Neutrophil (primary cell): ENCODE results near the gene SPAG6.

Experiments
- H3K27ac ChIP-seq: fragments of 200-600 bp; sonication (generic); 2 replicates; pipeline ENCODE4 v1.5.1; 2016; ENCODE audit warnings: mild to moderate bottlenecking, moderate library complexity
- H3K27me3 ChIP-seq: fragments of 200-600 bp; sonication (generic); 2 replicates; pipeline ENCODE4 v1.6.0; 2016; ENCODE audit warnings: mild to moderate bottlenecking
- H3K36me3 ChIP-seq: fragments of 200-600 bp; sonication (generic); 2 replicates; pipeline ENCODE4 v1.5.1; 2017
- H3K4me1 ChIP-seq, 2 experiments: fragments of 200-600 bp in 1 of 2; sonication (generic) in 1 of 2; 1 replicate in 1 of 2; 2 replicates in 1 of 2; pipeline versions ENCODE4 v1.5.1 to v1.6.1; 2013 to 2016; ENCODE audit warnings: low read depth in 1 of 2, low read length in 1 of 2, mild to moderate bottlenecking in 1 of 2, moderate library complexity in 1 of 2; ENCODE audit not compliant: control insufficient read depth in 1 of 2, insufficient read depth in 1 of 2
- H3K4me3 ChIP-seq, 2 experiments: fragments of 200-600 bp in 1 of 2; sonication (generic) in 1 of 2; 1 replicate in 1 of 2; 2 replicates in 1 of 2; pipeline ENCODE4 v1.5.1; 2013 to 2016; ENCODE audit warnings: low read depth in 1 of 2, low read length in 1 of 2, mild to moderate bottlenecking in 1 of 2, moderate library complexity in 1 of 2
- H3K9me3 ChIP-seq: fragments of 200-600 bp; sonication (generic); 2 replicates; pipeline ENCODE4 v1.5.1; 2016
- TF ChIP-seq, protein P1 (sequence below): fragments of 200-600 bp; sonication (generic); IDR thresholded peaks from 2 replicates; pipeline ENCODE4 v1.5.1; 2016; ENCODE audit warnings: antibody characterized with exemption

Gene SPAG6

DNA sequence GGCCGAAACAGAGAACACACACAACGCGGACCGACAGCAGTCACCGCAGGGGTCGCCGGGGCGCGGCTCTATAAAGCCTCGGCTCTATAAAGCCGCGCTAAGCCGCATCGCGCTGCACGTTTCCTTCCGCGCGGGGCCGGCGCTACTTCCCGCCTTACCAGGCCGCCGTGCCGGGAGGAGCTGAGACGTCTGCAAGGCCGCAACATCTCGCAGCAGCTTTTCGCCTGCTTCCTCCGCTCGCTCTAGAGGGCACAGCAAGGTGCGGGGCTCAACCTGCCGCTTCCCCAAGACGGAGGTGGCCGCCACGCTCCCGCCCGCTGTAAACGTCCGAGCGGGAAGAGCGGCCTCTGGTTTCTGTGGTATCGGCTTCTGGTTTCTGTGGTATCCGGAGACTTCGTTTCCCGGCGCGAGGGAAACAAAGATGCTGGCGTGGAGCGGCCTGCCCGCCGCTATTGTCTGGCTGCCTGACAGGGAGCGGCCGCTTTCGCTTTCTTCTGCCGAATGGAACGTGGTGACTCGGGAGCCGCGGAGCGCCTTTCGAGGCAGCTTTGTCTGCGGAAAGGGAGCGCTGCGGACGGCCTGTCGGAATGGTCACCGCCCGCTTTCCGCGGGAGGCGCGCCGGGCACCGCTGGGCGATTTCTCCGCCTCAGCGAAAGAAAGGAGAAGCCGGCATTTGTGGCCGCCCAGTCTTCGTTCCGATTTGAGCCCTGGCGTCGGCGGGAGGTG lies 91.8 kb downstream of the SPAG6 start:
- TF ChIP-seq, protein P1, sequence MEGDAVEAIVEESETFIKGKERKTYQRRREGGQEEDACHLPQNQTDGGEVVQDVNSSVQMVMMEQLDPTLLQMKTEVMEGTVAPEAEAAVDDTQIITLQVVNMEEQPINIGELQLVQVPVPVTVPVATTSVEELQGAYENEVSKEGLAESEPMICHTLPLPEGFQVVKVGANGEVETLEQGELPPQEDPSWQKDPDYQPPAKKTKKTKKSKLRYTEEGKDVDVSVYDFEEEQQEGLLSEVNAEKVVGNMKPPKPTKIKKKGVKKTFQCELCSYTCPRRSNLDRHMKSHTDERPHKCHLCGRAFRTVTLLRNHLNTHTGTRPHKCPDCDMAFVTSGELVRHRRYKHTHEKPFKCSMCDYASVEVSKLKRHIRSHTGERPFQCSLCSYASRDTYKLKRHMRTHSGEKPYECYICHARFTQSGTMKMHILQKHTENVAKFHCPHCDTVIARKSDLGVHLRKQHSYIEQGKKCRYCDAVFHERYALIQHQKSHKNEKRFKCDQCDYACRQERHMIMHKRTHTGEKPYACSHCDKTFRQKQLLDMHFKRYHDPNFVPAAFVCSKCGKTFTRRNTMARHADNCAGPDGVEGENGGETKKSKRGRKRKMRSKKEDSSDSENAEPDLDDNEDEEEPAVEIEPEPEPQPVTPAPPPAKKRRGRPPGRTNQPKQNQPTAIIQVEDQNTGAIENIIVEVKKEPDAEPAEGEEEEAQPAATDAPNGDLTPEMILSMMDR = no peak
- Histone ChIP-seq H3K9me3 (no peaks in the 10 kb centered on the region), H3K27ac (peak overlapping the region; percentile 63), H3K36me3 (no peaks in the 10 kb centered on the region), H3K27me3 (peaks cover 68% of the 10 kb centered on the region), H3K4me3 (peak overlapping the region; percentile 70 to 74), H3K4me1 (peaks cover 16 to 18% of the 10 kb centered on the region in 2 experiments)

GRCh38 chr10:22437620-22438588 lies 92.6 kb downstream of the SPAG6 start:
- H3K27me3 ChIP-seq = peaks cover 77% of the 10 kb centered on the region
- no peaks in the 10 kb centered on the region for H3K36me3 ChIP-seq
- peaks cover 16 to 18% of the 10 kb centered on the region in 2 experiments for H3K4me1 ChIP-seq
- H3K4me3 ChIP-seq = peak overlapping the region; percentile 70 to 74
- H3K9me3 ChIP-seq = no peaks in the 10 kb centered on the region
- TF ChIP-seq, protein P1 = no peak
- H3K27ac ChIP-seq = peak overlapping the region; percentile 63

- Histone ChIP-seq H3K27me3 (peaks cover 81% of the 10 kb centered on the region), H3K4me1 (peaks cover 16 to 18% of the 10 kb centered on the region in 2 experiments), H3K36me3 (no peaks in the 10 kb centered on the region), H3K4me3 (no peak overlapping the region), H3K27ac (no peak overlapping the region), H3K9me3 (no peaks in the 10 kb centered on the region)
- TF ChIP-seq, protein P1 = no peak
Measured at GRCh38 chr10:22438711-22439110, 93.4 kb downstream of the SPAG6 start.

DNA sequence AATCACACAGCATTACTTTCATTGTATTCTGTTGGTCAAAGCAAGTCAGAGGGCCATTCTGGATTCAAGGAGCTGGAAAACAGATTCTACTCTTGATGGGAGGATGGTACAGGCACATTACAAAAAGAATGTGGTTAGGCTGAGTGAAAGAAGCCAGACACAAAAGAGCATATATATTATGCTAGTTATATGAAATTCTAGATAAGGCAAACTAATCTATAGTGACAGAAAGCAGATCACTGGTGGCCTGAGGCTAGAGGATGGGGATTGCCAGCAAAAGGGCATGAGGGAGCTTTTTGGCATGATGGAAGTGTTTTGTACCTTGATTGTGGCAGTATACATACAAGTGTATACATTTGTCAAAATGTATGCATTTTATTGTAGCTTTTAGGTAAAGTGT lies 96.8 kb downstream of the SPAG6 start:
- Histone ChIP-seq H3K27me3 (peaks cover 74% of the 10 kb centered on the region), H3K36me3 (no peaks in the 10 kb centered on the region), H3K4me1 (peaks cover 10 to 12% of the 10 kb centered on the region in 2 experiments), H3K9me3 (no peaks in the 10 kb centered on the region), H3K4me3 (no peak overlapping the region), H3K27ac (no peak overlapping the region)
- TF ChIP-seq, protein P1 = no peak

DNA sequence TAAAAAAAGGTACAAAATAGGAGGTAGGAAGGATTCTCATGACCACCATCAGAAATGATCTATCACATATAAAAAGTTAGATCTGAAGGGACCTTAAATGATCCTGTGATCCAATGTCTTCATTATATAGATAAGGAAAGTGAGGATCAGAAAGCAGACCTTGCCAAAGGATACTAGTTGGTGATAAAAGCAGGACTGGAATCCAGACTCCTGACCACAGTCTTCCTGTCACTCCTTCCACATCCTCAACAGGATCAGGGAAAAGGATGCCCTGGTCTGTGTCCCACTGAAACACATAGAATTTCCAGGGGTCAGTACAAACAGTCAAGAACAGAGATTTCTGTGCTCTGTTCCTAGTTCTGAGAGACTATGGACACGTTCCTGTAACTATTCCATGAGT lies 97.2 kb downstream of the SPAG6 start:
- Histone ChIP-seq H3K9me3 (no peaks in the 10 kb centered on the region), H3K4me1 (peaks cover 8 to 12% of the 10 kb centered on the region in 2 experiments), H3K27ac (no peak overlapping the region), H3K27me3 (peaks cover 72% of the 10 kb centered on the region), H3K4me3 (no peak overlapping the region), H3K36me3 (no peaks in the 10 kb centered on the region)
- TF ChIP-seq, protein P1 = no peak
